K562 (cell line): ENCODE measurements around the gene VAPB. TPM values are rescaled to one million over a fixed set of nuclear protein-coding genes. Genes with fewer than 3 reads are reported as not detected.

Experiments used
- FOSL1 ChIP-seq: fragments of 200-800 bp; sonication (Bioruptor generic); conservative IDR thresholded peaks from 2 replicates; pipeline ENCODE4 v1.6.1; 2016; ENCODE audit warnings: missing genetic modification characterization, missing compliant biosample characterization
- HLTF ChIP-seq: fragments of 450-650 bp; IDR thresholded peaks from 2 replicates; pipeline ENCODE4 v1.6.1; 2016
- ZBED1 ChIP-seq: IDR thresholded peaks from 2 replicates; pipeline ENCODE4 v1.6.1; 2014
- ZFX ChIP-seq: sonication (generic); formaldehyde crosslinking; IDR thresholded peaks from 2 replicates; pipeline ENCODE4 v1.8.0; 2022; ENCODE audit warnings: mild to moderate bottlenecking, missing genetic modification reagents, moderate library complexity
- polyA plus RNA-seq, 8 experiments: library from polyadenylated mRNA; depleted of rRNA in 4 of 8; stranded (reverse) in 5 of 8; unstranded in 3 of 8; fragments of >200 nt; fragmentation: Nextera tagmentation in 2 of 8; fragmentation: Illumina TruSeq in 1 of 8; extraction: Ambion mirVana in 2 of 8; extraction: Trizol in 1 of 8; gene quantifications; 2 replicates each; pipeline versions ENCODE4 v1.2.1 to v1.2.3, GENCODE V29; 2011 to 2014; ENCODE audit warnings: inconsistent platforms in 1 of 8, missing spikeins in 1 of 8
- total RNA-seq, 7 experiments: library from RNA; depleted of rRNA in 6 of 7; stranded (reverse); fragments of >200 nt in 6 of 7; fragmentation: Illumina TruSeq in 2 of 7; extraction: Trizol in 2 of 7; gene quantifications; 2 replicates each; pipeline versions ENCODE4 v1.2.1 to v1.2.3, GENCODE V29; 2011 to 2021; ENCODE audit warnings: low replicate concordance in 1 of 7
- TF ChIP-seq, protein P1 (sequence below), 2 experiments: fragments of 450-650 bp in 1 of 2; sonication (generic) in 1 of 2; formaldehyde crosslinking in 1 of 2; IDR thresholded peaks in 1 of 2; conservative IDR thresholded peaks in 1 of 2; 2 replicates each; pipeline versions ENCODE4 v1.6.1 to v1.8.1; 2016 to 2023; ENCODE audit warnings: mild to moderate bottlenecking in 2 of 2, moderate library complexity in 2 of 2, inconsistent platforms in 1 of 2, missing genetic modification reagents in 1 of 2
- TF ChIP-seq, protein P2 (sequence below): fragments of 250-450 bp; sonication (Bioruptor Pico); IDR thresholded peaks from 2 replicates; pipeline ENCODE4 v1.4.0; 2020; ENCODE audit warnings: mild to moderate bottlenecking, moderate library complexity
- TF ChIP-seq, protein P3 (sequence below): sonication (generic); formaldehyde crosslinking; IDR thresholded peaks from 2 replicates; pipeline ENCODE4 v1.8.0; 2023; ENCODE audit warnings: missing genetic modification reagents, mild to moderate bottlenecking, borderline replicate concordance

The VAPB gene
- total and polyA plus RNA-seq, 9 of the 15 experiments (the other 6 are each of a cell fraction or from before 2014, with no cell fraction given) = 3.4 to 51.0 (median 27.9) TPM

DNA sequence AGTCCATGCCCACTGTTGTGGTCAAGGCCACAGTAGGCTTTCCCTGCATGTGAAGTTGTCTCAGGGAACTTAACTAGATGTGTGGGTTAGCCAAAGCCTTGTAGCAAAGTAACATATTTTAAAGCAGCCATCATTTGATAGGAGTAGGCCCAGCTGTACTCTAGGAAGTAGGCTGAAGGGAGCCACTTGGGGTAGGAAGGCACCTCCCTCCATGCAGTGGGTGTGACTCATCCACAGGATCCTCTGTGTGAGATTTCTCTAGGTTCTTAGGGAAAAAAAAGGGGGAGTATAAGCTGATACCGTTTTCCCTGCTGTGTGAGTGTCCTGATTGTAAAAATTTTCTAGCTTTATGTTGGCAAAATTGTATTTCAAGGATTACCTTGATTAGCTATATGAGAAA, 44.7 kb downstream of the VAPB start (continued):
- TF ChIP-seq, protein P1, sequence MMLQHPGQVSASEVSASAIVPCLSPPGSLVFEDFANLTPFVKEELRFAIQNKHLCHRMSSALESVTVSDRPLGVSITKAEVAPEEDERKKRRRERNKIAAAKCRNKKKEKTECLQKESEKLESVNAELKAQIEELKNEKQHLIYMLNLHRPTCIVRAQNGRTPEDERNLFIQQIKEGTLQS (IDR thresholded peaks at IDR 0.05) = peak; percentile 51
- TF ChIP-seq, protein P1 (CRISPR knock-in tag; conservative IDR thresholded peaks at IDR 0.05) = no peak
- TF ChIP-seq ZFX (no peak), HLTF (no peak), FOSL1 (tag) (peak; percentile 75), ZBED1 (no peak)
- TF ChIP-seq, protein P2, sequence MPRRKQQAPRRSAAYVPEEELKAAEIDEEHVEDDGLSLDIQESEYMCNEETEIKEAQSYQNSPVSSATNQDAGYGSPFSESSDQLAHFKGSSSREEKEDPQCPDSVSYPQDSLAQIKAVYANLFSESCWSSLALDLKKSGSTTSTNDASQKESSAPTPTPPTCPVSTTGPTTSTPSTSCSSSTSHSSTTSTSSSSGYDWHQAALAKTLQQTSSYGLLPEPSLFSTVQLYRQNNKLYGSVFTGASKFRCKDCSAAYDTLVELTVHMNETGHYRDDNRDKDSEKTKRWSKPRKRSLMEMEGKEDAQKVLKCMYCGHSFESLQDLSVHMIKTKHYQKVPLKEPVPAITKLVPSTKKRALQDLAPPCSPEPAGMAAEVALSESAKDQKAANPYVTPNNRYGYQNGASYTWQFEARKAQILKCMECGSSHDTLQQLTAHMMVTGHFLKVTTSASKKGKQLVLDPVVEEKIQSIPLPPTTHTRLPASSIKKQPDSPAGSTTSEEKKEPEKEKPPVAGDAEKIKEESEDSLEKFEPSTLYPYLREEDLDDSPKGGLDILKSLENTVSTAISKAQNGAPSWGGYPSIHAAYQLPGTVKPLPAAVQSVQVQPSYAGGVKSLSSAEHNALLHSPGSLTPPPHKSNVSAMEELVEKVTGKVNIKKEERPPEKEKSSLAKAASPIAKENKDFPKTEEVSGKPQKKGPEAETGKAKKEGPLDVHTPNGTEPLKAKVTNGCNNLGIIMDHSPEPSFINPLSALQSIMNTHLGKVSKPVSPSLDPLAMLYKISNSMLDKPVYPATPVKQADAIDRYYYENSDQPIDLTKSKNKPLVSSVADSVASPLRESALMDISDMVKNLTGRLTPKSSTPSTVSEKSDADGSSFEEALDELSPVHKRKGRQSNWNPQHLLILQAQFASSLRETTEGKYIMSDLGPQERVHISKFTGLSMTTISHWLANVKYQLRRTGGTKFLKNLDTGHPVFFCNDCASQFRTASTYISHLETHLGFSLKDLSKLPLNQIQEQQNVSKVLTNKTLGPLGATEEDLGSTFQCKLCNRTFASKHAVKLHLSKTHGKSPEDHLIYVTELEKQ (CRISPR knock-in tag) = no peak
- TF ChIP-seq, protein P3, sequence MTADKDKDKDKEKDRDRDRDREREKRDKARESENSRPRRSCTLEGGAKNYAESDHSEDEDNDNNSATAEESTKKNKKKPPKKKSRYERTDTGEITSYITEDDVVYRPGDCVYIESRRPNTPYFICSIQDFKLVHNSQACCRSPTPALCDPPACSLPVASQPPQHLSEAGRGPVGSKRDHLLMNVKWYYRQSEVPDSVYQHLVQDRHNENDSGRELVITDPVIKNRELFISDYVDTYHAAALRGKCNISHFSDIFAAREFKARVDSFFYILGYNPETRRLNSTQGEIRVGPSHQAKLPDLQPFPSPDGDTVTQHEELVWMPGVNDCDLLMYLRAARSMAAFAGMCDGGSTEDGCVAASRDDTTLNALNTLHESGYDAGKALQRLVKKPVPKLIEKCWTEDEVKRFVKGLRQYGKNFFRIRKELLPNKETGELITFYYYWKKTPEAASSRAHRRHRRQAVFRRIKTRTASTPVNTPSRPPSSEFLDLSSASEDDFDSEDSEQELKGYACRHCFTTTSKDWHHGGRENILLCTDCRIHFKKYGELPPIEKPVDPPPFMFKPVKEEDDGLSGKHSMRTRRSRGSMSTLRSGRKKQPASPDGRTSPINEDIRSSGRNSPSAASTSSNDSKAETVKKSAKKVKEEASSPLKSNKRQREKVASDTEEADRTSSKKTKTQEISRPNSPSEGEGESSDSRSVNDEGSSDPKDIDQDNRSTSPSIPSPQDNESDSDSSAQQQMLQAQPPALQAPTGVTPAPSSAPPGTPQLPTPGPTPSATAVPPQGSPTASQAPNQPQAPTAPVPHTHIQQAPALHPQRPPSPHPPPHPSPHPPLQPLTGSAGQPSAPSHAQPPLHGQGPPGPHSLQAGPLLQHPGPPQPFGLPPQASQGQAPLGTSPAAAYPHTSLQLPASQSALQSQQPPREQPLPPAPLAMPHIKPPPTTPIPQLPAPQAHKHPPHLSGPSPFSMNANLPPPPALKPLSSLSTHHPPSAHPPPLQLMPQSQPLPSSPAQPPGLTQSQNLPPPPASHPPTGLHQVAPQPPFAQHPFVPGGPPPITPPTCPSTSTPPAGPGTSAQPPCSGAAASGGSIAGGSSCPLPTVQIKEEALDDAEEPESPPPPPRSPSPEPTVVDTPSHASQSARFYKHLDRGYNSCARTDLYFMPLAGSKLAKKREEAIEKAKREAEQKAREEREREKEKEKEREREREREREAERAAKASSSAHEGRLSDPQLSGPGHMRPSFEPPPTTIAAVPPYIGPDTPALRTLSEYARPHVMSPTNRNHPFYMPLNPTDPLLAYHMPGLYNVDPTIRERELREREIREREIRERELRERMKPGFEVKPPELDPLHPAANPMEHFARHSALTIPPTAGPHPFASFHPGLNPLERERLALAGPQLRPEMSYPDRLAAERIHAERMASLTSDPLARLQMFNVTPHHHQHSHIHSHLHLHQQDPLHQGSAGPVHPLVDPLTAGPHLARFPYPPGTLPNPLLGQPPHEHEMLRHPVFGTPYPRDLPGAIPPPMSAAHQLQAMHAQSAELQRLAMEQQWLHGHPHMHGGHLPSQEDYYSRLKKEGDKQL (CRISPR knock-in tag) = no peak
- TF ChIP-seq, all 486 proteins: peak for 5
